Measurements from ENCODE around the gene ZCCHC9.

The ZCCHC9 gene

DNA sequence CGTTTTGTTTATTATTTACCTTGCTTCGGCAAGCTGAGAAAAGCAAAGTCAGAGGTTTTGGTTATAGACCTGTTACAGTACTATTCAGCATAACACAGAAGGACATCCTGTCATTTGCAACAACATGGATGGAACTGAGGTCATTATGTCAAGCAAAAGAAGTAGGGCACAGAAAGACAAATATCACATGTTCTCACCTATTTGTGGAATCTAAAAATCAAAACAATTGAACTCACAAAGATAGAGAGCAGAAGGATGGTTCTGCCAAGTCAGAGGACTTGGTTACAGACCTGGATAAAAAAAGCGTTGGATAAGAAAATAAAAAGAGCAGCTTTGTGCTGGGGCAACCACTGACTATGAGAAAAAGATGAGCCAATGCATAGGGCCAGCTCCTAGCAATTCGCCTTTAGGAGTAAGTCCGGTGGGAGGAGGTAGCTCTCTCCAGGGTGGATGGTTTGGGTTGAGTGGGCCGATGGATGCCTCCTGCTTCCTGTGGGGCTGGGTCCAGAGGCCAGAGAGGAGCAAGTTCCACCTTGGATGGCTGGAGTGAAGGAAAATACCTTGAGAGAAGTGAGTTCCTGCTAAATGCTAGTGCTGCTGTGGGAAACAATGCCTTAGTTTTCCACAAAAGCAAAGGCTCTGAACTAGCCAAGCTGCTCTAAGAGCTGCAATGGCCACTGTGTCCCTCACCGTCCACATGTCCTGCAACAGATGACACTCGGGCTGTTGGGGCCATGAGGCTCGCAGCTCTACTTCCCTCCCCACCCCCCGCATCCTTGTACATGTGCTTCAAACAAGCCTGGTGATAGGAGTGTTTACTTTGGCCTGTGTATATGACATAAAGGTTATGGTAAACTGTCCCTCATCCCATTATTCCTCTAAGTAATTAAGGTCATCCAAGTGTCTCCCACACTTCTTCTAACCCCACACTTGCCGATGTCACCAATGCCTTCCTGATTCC lies 54.2 kb downstream of the ZCCHC9 start:
- no peak for TF ChIP-seq CTCF (IDR thresholded peaks at IDR 0.05)
- no peak overlapping the region for H2AFZ ChIP-seq
- H3K36me3 ChIP-seq (ENCODE audit: control insufficient read depth, insufficient read depth, low read length), result no peaks in the 10 kb centered on the region
- no peak overlapping the region for H3K4me2 ChIP-seq (ENCODE audit: low read length)
- no peaks in the 10 kb centered on the region for H3K27me3 ChIP-seq (ENCODE audit: control insufficient read depth, insufficient read depth, low read length)
- no peaks in the 10 kb centered on the region for H3K9me3 ChIP-seq (ENCODE audit: control insufficient read depth, low read length)
- H3K9ac ChIP-seq, result no peak overlapping the region
- H3K27ac ChIP-seq, result no peak overlapping the region
- H3K4me3 ChIP-seq (ENCODE audit: low read depth, low read length), result no peak overlapping the region
- H3K79me2 ChIP-seq, result no peaks in the 10 kb centered on the region
- no peaks in the 10 kb centered on the region for H3K4me1 ChIP-seq

- no peaks in the 10 kb centered on the region for H3K9me3 ChIP-seq (ENCODE audit: control insufficient read depth, low read length)
- no peaks in the 10 kb centered on the region for H3K36me3 ChIP-seq (ENCODE audit: control insufficient read depth, insufficient read depth, low read length)
- no peak overlapping the region for H3K9ac ChIP-seq
- H3K4me3 ChIP-seq (ENCODE audit: low read depth, low read length), result no peak overlapping the region
- no peak overlapping the region for H3K4me2 ChIP-seq (ENCODE audit: low read length)
- no peak for TF ChIP-seq CTCF (IDR thresholded peaks at IDR 0.05)
- no peaks in the 10 kb centered on the region for H3K27me3 ChIP-seq (ENCODE audit: control insufficient read depth, insufficient read depth, low read length)
- H3K27ac ChIP-seq, result no peak overlapping the region
- no peaks in the 10 kb centered on the region for H3K79me2 ChIP-seq
- no peak overlapping the region for H2AFZ ChIP-seq
- peaks cover 4% of the 10 kb centered on the region for H3K4me1 ChIP-seq
These were observed 57.7 kb downstream of the ZCCHC9 start for GRCh38 chr5:81359108-81359507.

DNA sequence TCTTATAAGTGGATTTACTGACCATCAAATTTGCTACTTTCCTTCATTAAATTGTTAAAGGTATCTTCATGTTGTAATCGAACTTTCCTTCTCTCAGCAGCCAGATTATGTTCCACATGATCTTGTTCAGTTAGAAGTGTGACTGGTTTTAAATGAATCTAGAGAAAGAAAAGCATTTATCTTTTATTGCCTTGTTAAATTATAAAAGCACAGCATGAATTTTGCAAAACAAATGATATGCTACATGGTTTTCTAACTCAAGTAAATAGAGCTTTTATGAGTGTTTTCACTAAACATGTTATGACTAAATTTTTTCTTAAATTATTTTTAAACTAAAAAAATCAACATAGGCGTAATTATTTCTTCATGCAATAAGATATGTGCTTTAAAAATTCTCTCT lies 58.5 kb downstream of the ZCCHC9 start:
- H3K4me3 ChIP-seq (ENCODE audit: low read depth, low read length), result no peak overlapping the region
- peaks cover 4% of the 10 kb centered on the region for H3K4me1 ChIP-seq
- H2AFZ ChIP-seq, result no peak overlapping the region
- H3K36me3 ChIP-seq (ENCODE audit: control insufficient read depth, insufficient read depth, low read length), result no peaks in the 10 kb centered on the region
- H3K27me3 ChIP-seq (ENCODE audit: control insufficient read depth, insufficient read depth, low read length), result no peaks in the 10 kb centered on the region
- no peak overlapping the region for H3K9ac ChIP-seq
- H3K79me2 ChIP-seq, result no peaks in the 10 kb centered on the region
- H3K4me2 ChIP-seq (ENCODE audit: low read length), result no peak overlapping the region
- no peaks in the 10 kb centered on the region for H3K9me3 ChIP-seq (ENCODE audit: control insufficient read depth, low read length)
- H3K27ac ChIP-seq, result no peak overlapping the region
- TF ChIP-seq CTCF (IDR thresholded peaks at IDR 0.05), result no peak

DNA sequence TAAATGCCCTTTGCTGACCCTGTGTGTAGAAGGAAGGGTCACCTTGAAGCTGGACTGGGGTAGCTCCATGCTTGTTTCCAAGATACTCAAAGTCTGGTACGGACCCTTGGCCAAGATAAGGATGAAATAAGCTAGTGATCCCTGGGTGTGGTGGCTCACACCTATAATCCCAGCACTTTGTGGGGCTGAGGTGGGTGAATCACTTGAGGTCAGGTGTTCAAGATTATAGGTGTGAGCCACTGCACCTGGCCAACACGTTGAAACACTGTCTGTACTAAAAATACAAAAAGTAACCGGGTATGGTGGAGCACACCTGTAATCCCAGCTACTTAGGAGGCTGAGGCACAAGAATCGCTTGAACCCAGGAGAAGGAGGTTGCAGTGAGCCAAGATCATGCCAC lies 59.3 kb downstream of the ZCCHC9 start:
- no peak overlapping the region for H3K27ac ChIP-seq
- no peak overlapping the region for H3K4me3 ChIP-seq (ENCODE audit: low read depth, low read length)
- H3K36me3 ChIP-seq (ENCODE audit: control insufficient read depth, insufficient read depth, low read length), result no peaks in the 10 kb centered on the region
- TF ChIP-seq CTCF (IDR thresholded peaks at IDR 0.05), result no peak
- no peak overlapping the region for H2AFZ ChIP-seq
- no peaks in the 10 kb centered on the region for H3K27me3 ChIP-seq (ENCODE audit: control insufficient read depth, insufficient read depth, low read length)
- H3K9ac ChIP-seq, result no peak overlapping the region
- H3K79me2 ChIP-seq, result no peaks in the 10 kb centered on the region
- peaks cover 4% of the 10 kb centered on the region for H3K4me1 ChIP-seq
- H3K9me3 ChIP-seq (ENCODE audit: control insufficient read depth, low read length), result no peaks in the 10 kb centered on the region
- H3K4me2 ChIP-seq (ENCODE audit: low read length), result no peak overlapping the region

GRCh38 chr5:81361600-81361999 lies 60.2 kb downstream of the ZCCHC9 start:
- no peak overlapping the region for H3K4me2 ChIP-seq (ENCODE audit: low read length)
- no peaks in the 10 kb centered on the region for H3K79me2 ChIP-seq
- no peak overlapping the region for H3K9ac ChIP-seq
- H3K4me1 ChIP-seq, result peaks cover 4% of the 10 kb centered on the region
- no peak overlapping the region for H3K4me3 ChIP-seq (ENCODE audit: low read depth, low read length)
- H3K27me3 ChIP-seq (ENCODE audit: control insufficient read depth, insufficient read depth, low read length), result no peaks in the 10 kb centered on the region
- no peak overlapping the region for H2AFZ ChIP-seq
- no peaks in the 10 kb centered on the region for H3K9me3 ChIP-seq (ENCODE audit: control insufficient read depth, low read length)
- no peak overlapping the region for H3K27ac ChIP-seq
- no peak for TF ChIP-seq CTCF (IDR thresholded peaks at IDR 0.05)
- H3K36me3 ChIP-seq (ENCODE audit: control insufficient read depth, insufficient read depth, low read length), result no peaks in the 10 kb centered on the region
